Thoracic aorta (tissue), 2 donors: ENCODE measurements around the gene ATG7. TPM values are rescaled to one million over a fixed set of nuclear protein-coding genes. Genes with fewer than 3 reads are reported as not detected.

Experiments used
- ATAC-seq: fragments of 150-250 bp; one replicate; pipeline ENCODE4 v1.8.0; 2017; ENCODE audit warnings: low read depth; ENCODE audit not compliant: insufficient number of reproducible peaks, low FRiP score
- DNase-seq: peaks from one replicate; pipeline ENCODE4 v3.0.0-alpha.2; 2020; ENCODE audit warnings: low spot score
- H3K27ac ChIP-seq, 2 donors: fragments of 200-600 bp; sonication (generic); 1 replicate in 1 of 2; 2 replicates in 1 of 2; pipeline ENCODE4 v1.5.1; 2016; ENCODE audit warnings: mild to moderate bottlenecking in 2 of 2, moderate library complexity in 2 of 2
- H3K27me3 ChIP-seq: fragments of 200-600 bp; sonication (generic); replicated peaks from 2 replicates; pipeline ENCODE4 v1.6.0; 2016; ENCODE audit warnings: mild to moderate bottlenecking; ENCODE audit not compliant: insufficient read depth
- H3K36me3 ChIP-seq: fragments of 200-600 bp; sonication (generic); one replicate; pipeline ENCODE4 v1.5.1; 2016
- H3K4me1 ChIP-seq, 2 donors: fragments of 200-600 bp; sonication (generic); 1 replicate in 1 of 2; 2 replicates in 1 of 2; pipeline versions ENCODE4 v1.5.1 to v1.6.0; 2016; ENCODE audit warnings: low read depth in 2 of 2, mild to moderate bottlenecking in 1 of 2; ENCODE audit not compliant: control insufficient read depth in 1 of 2
- H3K4me3 ChIP-seq: fragments of 200-600 bp; sonication (generic); 2 replicates; pipeline ENCODE4 v1.5.1; 2016; ENCODE audit warnings: mild to moderate bottlenecking
- H3K9me3 ChIP-seq: fragments of 200-600 bp; sonication (generic); 2 replicates; pipeline ENCODE4 v1.5.1; 2016
- CTCF ChIP-seq: fragments of 200-600 bp; sonication (generic); IDR thresholded peaks from one replicate; pipeline ENCODE4 v1.5.1; 2019; ENCODE audit warnings: antibody characterized with exemption
- total RNA-seq, 2 donors: library from RNA; depleted of rRNA; stranded (reverse); fragments of >200 nt; gene quantifications; one replicate each; pipeline versions ENCODE4 v1.1.0 to v1.2.3, GENCODE V29; 2016

ATG7 gene
- total RNA-seq, 2 donors from 2014 or later: 56.6 to 88.3 TPM

- no peak overlapping the region for H3K4me3 ChIP-seq
- no peaks in the 10 kb centered on the region for H3K27me3 ChIP-seq
- ATAC-seq: no peak
- no peak for TF ChIP-seq CTCF
- DNase-seq: no peak
- H3K36me3 ChIP-seq: no peaks in the 10 kb centered on the region
- no peaks in the 10 kb centered on the region for H3K9me3 ChIP-seq
- peak overlapping the region in 1 of 2 donors; percentile 26 for H3K27ac ChIP-seq
- H3K4me1 ChIP-seq: peaks cover 14 to 54% of the 10 kb centered on the region in 2 donors
These were observed 117.4 kb downstream of the ATG7 start for GRCh38 chr3:11389386-11390268.

- peak; percentile 66 for ATAC-seq
- Histone ChIP-seq H3K4me1 (peaks cover 12 to 48% of the 10 kb centered on the region in 2 donors), H3K27ac (peak overlapping the region; percentile 17 to 26), H3K36me3 (no peaks in the 10 kb centered on the region), H3K4me3 (no peak overlapping the region), H3K27me3 (no peaks in the 10 kb centered on the region), H3K9me3 (no peaks in the 10 kb centered on the region)
- no peak for TF ChIP-seq CTCF
- no peak for DNase-seq
These were observed 118.4 kb downstream of the ATG7 start for GRCh38 chr3:11390411-11391131.

GRCh38 chr3:11391174-11391879 lies 119.1 kb downstream of the ATG7 start:
- no peaks in the 10 kb centered on the region for H3K27me3 ChIP-seq
- no peak for ATAC-seq
- H3K4me3 ChIP-seq: no peak overlapping the region
- H3K36me3 ChIP-seq: no peaks in the 10 kb centered on the region
- TF ChIP-seq CTCF: no peak
- peaks cover 8 to 41% of the 10 kb centered on the region in 2 donors for H3K4me1 ChIP-seq
- H3K9me3 ChIP-seq: no peaks in the 10 kb centered on the region
- H3K27ac ChIP-seq: peak overlapping the region in 1 of 2 donors; percentile 17
- DNase-seq: no peak

GRCh38 chr3:11392014-11392859 lies 120.0 kb downstream of the ATG7 start:
- ATAC-seq (no peak), DNase-seq (no peak)
- H3K27ac ChIP-seq: no peak overlapping the region
- no peaks in the 10 kb centered on the region for H3K36me3 ChIP-seq
- TF ChIP-seq CTCF: no peak
- H3K9me3 ChIP-seq: no peaks in the 10 kb centered on the region
- H3K4me3 ChIP-seq: no peak overlapping the region
- H3K4me1 ChIP-seq: peaks cover 8 to 33% of the 10 kb centered on the region in 2 donors
- no peaks in the 10 kb centered on the region for H3K27me3 ChIP-seq
